LNCaP clone FGC (cell line): ENCODE results near the gene TCEA2.

Source experiments
- DNase-seq: peaks from one replicate; pipeline ENCODE4 v3.0.0-alpha.2; 2011; ENCODE audit warnings: low read depth
- H3K4me3 ChIP-seq: 2 replicates; pipeline ENCODE4 v1.5.1; 2011; ENCODE audit warnings: mild to moderate bottlenecking, low read depth, low read length, control low read depth
- TF ChIP-seq, protein P1 (sequence below): IDR thresholded peaks from 2 replicates; pipeline ENCODE4 v1.5.1; 2012; ENCODE audit warnings: mild to moderate bottlenecking; ENCODE audit not compliant: control insufficient read depth, insufficient read depth; ENCODE audit errors: extremely low read depth

Gene TCEA2

GRCh38 chr20:64062276-64062595 is 762 bp upstream of the TCEA2 start:
- H3K4me3 ChIP-seq, result peak overlapping the region; percentile 90
- DNase-seq, result no peak
- TF ChIP-seq, protein P1, sequence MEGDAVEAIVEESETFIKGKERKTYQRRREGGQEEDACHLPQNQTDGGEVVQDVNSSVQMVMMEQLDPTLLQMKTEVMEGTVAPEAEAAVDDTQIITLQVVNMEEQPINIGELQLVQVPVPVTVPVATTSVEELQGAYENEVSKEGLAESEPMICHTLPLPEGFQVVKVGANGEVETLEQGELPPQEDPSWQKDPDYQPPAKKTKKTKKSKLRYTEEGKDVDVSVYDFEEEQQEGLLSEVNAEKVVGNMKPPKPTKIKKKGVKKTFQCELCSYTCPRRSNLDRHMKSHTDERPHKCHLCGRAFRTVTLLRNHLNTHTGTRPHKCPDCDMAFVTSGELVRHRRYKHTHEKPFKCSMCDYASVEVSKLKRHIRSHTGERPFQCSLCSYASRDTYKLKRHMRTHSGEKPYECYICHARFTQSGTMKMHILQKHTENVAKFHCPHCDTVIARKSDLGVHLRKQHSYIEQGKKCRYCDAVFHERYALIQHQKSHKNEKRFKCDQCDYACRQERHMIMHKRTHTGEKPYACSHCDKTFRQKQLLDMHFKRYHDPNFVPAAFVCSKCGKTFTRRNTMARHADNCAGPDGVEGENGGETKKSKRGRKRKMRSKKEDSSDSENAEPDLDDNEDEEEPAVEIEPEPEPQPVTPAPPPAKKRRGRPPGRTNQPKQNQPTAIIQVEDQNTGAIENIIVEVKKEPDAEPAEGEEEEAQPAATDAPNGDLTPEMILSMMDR, result no peak

GRCh38 chr20:64063389-64064144 is 569 bp downstream of the TCEA2 start:
- TF ChIP-seq, protein P1, result no peak
- peak overlapping the region; percentile 90 for H3K4me3 ChIP-seq
- DNase-seq, result no peak

GRCh38 chr20:64064145-64064698 is 1.2 kb downstream of the TCEA2 start:
- TF ChIP-seq, protein P1, result no peak
- peak overlapping the region; percentile 90 for H3K4me3 ChIP-seq
- DNase-seq, result no peak

- TF ChIP-seq, protein P1, result no peak
Measured at GRCh38 chr20:64065062-64065973, 2.3 kb downstream of the TCEA2 start.

DNA sequence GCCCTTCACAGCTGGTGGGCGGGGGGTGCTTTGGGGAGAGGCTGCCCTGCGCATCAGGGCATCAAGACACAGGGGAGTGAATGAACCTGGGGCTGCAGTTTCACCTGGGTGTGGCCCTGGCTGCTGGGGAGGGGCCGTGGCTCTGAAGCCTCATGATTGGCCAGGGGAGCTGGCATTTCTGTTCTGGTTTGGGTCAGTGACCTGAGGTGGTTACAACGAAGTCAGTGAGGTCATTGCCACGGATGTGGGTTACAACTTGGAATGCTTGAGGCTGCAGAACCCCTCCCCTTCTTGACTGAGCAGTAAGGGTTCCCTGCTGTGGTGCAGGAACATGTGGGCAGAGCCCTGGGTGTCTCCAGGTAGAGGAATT is 3.0 kb downstream of the TCEA2 start:
- H3K4me3 ChIP-seq, result no peak overlapping the region
- TF ChIP-seq, protein P1, result no peak
- no peak for DNase-seq

More at GRCh38 chr20:64065062-64065973, 2.3 kb downstream of the TCEA2 start:
- H3K4me3 ChIP-seq, result no peak overlapping the region
- DNase-seq, result no peak

DNA sequence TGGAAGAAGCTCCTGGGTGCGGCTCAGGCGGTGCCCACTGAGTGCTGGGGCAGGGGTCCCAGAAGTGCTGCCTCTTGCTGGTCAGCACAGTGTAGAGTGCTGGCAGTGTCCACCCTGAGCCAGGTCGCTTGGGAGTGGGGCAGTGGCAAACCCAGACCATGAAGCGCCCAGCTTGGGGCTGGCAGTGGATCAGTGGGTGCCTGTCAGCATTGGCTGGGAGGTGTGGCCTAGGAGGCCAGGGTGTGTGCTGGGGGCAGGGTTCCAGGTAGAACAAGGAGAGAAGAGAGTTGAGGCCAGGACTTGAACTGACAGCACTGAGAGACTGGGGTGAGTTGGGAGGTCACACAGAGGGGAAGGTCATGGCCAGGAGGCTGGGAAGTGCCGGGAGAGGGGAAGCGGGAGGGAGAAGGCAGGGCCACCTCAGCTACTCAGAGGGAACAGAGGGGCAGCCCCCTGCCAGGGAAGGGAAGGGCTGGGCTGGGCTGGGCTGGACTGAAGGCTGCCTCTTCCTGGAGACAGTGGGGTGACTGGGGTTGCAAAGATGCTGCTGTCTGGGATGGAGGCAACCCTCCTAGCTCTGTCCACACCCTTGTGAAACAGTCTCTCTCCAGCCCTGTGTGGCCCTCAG is 4.1 kb downstream of the TCEA2 start:
- TF ChIP-seq, protein P1, result no peak
- H3K4me3 ChIP-seq, result no peak overlapping the region
- DNase-seq, result no peak
